ENCODE data around the gene HDGFL1. TPM values are rescaled to one million over a fixed set of nuclear protein-coding genes. Genes with fewer than 3 reads are reported as not detected.

Gene HDGFL1
- total and polyA plus RNA-seq, 2 of the 8 experiments (the other 6 are each of a cell fraction or from before 2014, with no cell fraction given), result not detected

DNA sequence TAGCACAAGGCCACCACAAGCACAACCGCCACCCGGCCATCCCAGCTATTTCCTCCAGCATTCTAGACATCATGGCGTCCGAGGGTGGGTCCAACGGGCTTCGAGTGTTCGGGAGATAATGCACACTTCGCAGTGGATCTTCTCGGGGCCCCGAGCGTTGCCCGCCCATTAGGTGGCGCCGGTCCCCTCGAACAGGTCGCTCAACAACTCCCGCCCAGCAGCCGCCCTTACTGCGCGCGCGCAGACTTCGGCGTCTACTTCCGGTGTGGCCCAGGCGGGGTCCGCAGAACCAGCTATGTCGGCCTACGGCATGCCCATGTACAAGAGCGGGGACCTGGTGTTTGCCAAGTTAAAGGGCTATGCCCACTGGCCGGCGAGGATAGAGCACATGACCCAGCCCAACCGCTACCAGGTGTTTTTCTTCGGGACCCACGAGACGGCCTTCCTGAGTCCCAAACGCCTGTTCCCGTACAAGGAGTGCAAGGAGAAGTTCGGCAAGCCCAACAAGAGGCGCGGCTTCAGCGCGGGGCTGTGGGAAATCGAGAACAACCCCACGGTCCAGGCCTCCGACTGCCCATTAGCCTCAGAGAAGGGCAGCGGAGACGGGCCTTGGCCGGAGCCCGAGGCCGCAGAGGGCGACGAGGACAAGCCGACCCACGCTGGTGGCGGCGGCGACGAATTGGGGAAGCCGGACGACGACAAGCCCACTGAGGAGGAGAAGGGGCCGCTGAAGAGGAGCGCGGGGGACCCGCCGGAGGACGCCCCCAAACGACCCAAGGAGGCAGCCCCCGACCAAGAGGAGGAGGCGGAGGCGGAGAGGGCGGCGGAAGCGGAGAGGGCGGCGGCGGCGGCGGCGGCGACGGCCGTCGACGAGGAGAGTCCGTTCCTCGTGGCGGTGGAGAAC, at the start of gene HDGFL1 (continued):
- TF ChIP-seq CHD7 (IDR thresholded peaks at IDR 0.05; ENCODE audit: insufficient replicate concordance, low read length) (no peak), YY1 (IDR thresholded peaks at IDR 0.05; ENCODE audit: low read depth, low read length) (no peak)

All from H1 (cell line).